ENCODE data around the gene TNS3.

Gene TNS3

DNA sequence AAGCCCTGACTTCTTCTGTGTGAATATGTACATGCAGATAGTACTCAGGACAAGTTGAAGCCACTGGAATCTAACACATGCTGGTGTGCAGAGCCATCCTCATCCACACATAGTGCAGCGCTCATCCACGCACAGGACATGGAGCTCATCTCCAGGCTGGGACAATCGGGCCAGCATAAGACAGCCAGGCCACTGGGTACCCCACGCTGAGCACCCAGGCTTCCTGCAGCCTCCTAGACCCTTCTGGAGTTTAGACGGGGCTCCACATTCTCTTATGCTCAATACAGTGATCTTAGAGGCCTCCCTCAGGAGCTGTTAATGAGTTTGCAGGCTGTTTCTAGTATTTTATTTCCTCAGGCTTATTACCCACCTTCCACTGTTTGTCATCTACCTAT lies 238.9 kb downstream of the TNS3 start:
- DNase-seq: no peak
- Histone ChIP-seq H3K4me3 (ENCODE audit: low read length) (no peak overlapping the region), H4K20me1 (ENCODE audit: insufficient read depth, low read length) (no peaks in the 10 kb centered on the region), H3K79me2 (ENCODE audit: low read length) (peaks cover 26% of the 10 kb centered on the region), H3K4me2 (ENCODE audit: low read depth, low read length) (no peak overlapping the region), H3K9me2 (replicated peaks; ENCODE audit: insufficient read depth, low read length) (no peaks in the 10 kb centered on the region), H3K27me3 (replicated peaks; ENCODE audit: insufficient read depth, low read length) (no peaks in the 10 kb centered on the region), H3K27ac (ENCODE audit: low read length) (no peak overlapping the region), H3K9ac (ENCODE audit: low read length) (no peak overlapping the region), H2AFZ (ENCODE audit: low read length) (no peak overlapping the region), H3K4me1 (ENCODE audit: low read length) (no peaks in the 10 kb centered on the region), H3K36me3 (replicated peaks; ENCODE audit: insufficient read depth, low read length) (peaks cover 22% of the 10 kb centered on the region; the same call in 1 of the 2 replicates), H3F3A (ENCODE audit: insufficient read depth, low read length) (no peaks in the 10 kb centered on the region), H3K9me3 (replicated peaks; ENCODE audit: insufficient read depth, low read length) (no peaks in the 10 kb centered on the region)
- no peak for TF ChIP-seq EZH2 (optimal IDR thresholded peaks at IDR 0.05; ENCODE audit: low read depth, low read length)
- TF ChIP-seq, protein P1, sequence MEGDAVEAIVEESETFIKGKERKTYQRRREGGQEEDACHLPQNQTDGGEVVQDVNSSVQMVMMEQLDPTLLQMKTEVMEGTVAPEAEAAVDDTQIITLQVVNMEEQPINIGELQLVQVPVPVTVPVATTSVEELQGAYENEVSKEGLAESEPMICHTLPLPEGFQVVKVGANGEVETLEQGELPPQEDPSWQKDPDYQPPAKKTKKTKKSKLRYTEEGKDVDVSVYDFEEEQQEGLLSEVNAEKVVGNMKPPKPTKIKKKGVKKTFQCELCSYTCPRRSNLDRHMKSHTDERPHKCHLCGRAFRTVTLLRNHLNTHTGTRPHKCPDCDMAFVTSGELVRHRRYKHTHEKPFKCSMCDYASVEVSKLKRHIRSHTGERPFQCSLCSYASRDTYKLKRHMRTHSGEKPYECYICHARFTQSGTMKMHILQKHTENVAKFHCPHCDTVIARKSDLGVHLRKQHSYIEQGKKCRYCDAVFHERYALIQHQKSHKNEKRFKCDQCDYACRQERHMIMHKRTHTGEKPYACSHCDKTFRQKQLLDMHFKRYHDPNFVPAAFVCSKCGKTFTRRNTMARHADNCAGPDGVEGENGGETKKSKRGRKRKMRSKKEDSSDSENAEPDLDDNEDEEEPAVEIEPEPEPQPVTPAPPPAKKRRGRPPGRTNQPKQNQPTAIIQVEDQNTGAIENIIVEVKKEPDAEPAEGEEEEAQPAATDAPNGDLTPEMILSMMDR (IDR thresholded peaks at IDR 0.05; ENCODE audit: low read length): no peak
- TF ChIP-seq EZH2phosphoT487 (IDR thresholded peaks at IDR 0.05; ENCODE audit: low read length): no peak

GRCh38 chr7:47342296-47343060 lies 239.4 kb downstream of the TNS3 start:
- no peak overlapping the region for H3K9ac ChIP-seq (ENCODE audit: low read length)
- H4K20me1 ChIP-seq (ENCODE audit: insufficient read depth, low read length): no peaks in the 10 kb centered on the region
- H3K9me3 ChIP-seq (replicated peaks; ENCODE audit: insufficient read depth, low read length): no peaks in the 10 kb centered on the region
- H3K4me2 ChIP-seq (ENCODE audit: low read depth, low read length): no peak overlapping the region
- H3K27ac ChIP-seq (ENCODE audit: low read length): no peak overlapping the region
- H3F3A ChIP-seq (ENCODE audit: insufficient read depth, low read length): no peaks in the 10 kb centered on the region
- H3K36me3 ChIP-seq (replicated peaks; ENCODE audit: insufficient read depth, low read length): peaks cover 23% of the 10 kb centered on the region; the same call in 1 of the 2 replicates
- no peak for DNase-seq
- H3K27me3 ChIP-seq (replicated peaks; ENCODE audit: insufficient read depth, low read length): no peaks in the 10 kb centered on the region
- TF ChIP-seq EZH2phosphoT487 (IDR thresholded peaks at IDR 0.05; ENCODE audit: low read length) (no peak), EZH2 (optimal IDR thresholded peaks at IDR 0.05; ENCODE audit: low read depth, low read length) (no peak)
- TF ChIP-seq, protein P1 (IDR thresholded peaks at IDR 0.05; ENCODE audit: low read length): no peak
- H3K4me1 ChIP-seq (ENCODE audit: low read length): no peaks in the 10 kb centered on the region
- no peaks in the 10 kb centered on the region for H3K9me2 ChIP-seq (replicated peaks; ENCODE audit: insufficient read depth, low read length)
- no peak overlapping the region for H2AFZ ChIP-seq (ENCODE audit: low read length)
- peaks cover 24% of the 10 kb centered on the region for H3K79me2 ChIP-seq (ENCODE audit: low read length)
- no peak overlapping the region for H3K4me3 ChIP-seq (ENCODE audit: low read length)

DNA sequence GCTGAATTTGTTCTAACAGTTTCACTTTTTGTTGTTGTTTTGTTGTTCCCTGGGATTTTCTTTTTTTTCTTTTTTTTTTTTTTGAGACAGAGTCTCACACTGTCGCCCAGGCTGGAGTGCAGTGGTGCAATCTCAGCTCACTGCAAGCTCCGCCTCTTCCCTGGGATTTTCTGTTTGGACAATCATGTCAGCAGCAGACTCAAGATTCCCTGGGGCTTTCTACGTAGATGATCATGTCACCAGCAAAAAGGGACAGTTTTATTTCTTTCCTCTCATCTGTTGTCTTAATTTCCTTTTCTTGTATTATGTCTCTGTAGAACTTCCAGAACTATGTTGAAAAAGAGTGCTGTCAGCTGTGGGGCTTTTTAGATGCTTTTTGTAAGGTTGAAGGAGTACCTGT lies 241.4 kb downstream of the TNS3 start:
- Histone ChIP-seq H3K79me2 (ENCODE audit: low read length) (peaks cover 22% of the 10 kb centered on the region), H3K9ac (ENCODE audit: low read length) (no peak overlapping the region), H3K9me2 (replicated peaks; ENCODE audit: insufficient read depth, low read length) (no peaks in the 10 kb centered on the region), H3K4me2 (ENCODE audit: low read depth, low read length) (no peak overlapping the region), H3F3A (ENCODE audit: insufficient read depth, low read length) (no peaks in the 10 kb centered on the region), H3K9me3 (replicated peaks; ENCODE audit: insufficient read depth, low read length) (no peaks in the 10 kb centered on the region), H3K4me3 (ENCODE audit: low read length) (no peak overlapping the region), H4K20me1 (ENCODE audit: insufficient read depth, low read length) (no peaks in the 10 kb centered on the region), H3K27me3 (replicated peaks; ENCODE audit: insufficient read depth, low read length) (no peaks in the 10 kb centered on the region), H3K27ac (ENCODE audit: low read length) (no peak overlapping the region), H3K4me1 (ENCODE audit: low read length) (no peaks in the 10 kb centered on the region), H3K36me3 (replicated peaks; ENCODE audit: insufficient read depth, low read length) (peaks cover 34% of the 10 kb centered on the region), H2AFZ (ENCODE audit: low read length) (no peak overlapping the region)
- TF ChIP-seq EZH2 (optimal IDR thresholded peaks at IDR 0.05; ENCODE audit: low read depth, low read length) (no peak), EZH2phosphoT487 (IDR thresholded peaks at IDR 0.05; ENCODE audit: low read length) (no peak)
- TF ChIP-seq, protein P1 (IDR thresholded peaks at IDR 0.05; ENCODE audit: low read length): no peak
- no peak for DNase-seq
